Progenitor cell of endocrine pancreas (in vitro differentiated cells): ENCODE results near the gene NCAN. TPM values are rescaled to one million over a fixed set of nuclear protein-coding genes. Genes with fewer than 3 reads are reported as not detected.

Source experiments
- DNase-seq: peaks from one replicate; pipeline ENCODE4 v3.0.0; 2021; ENCODE audit warnings: low spot score; ENCODE audit not compliant: unreplicated experiment
- H3K27ac Mint-ChIP-seq: 2 replicates; pipeline ENCODE4 v1.8.0; 2021; ENCODE audit warnings: mild to moderate bottlenecking, moderate library complexity, mixed read lengths
- H3K27me3 Mint-ChIP-seq: 2 replicates; pipeline ENCODE4 v1.8.0; 2021; ENCODE audit warnings: mixed read lengths
- H3K36me3 Mint-ChIP-seq: 2 replicates; pipeline ENCODE4 v1.8.0; 2022; ENCODE audit warnings: mixed read lengths; ENCODE audit not compliant: insufficient read depth
- H3K4me1 Mint-ChIP-seq: 2 replicates; pipeline ENCODE4 v1.8.0; 2021; ENCODE audit warnings: low read depth, mixed read lengths
- H3K4me3 Mint-ChIP-seq: 2 replicates; pipeline ENCODE4 v1.8.0; 2021; ENCODE audit warnings: low read depth, mild to moderate bottlenecking, moderate library complexity, mixed read lengths
- H3K9me3 Mint-ChIP-seq: 2 replicates; pipeline ENCODE4 v1.8.0; 2021; ENCODE audit warnings: low read depth, mixed read lengths
- total RNA-seq: library from RNA; stranded (reverse); gene quantifications from 2 replicates; pipeline ENCODE4 v1.2.1, GENCODE V29; 2021
- TF ChIP-seq, protein P1 (sequence below): fragments of 200-600 bp; sonication (generic); IDR thresholded peaks from one replicate; pipeline ENCODE4 v1.5.0; 2021; ENCODE audit warnings: antibody characterized with exemption, mild to moderate bottlenecking; ENCODE audit not compliant: unreplicated experiment

Gene NCAN
- total RNA-seq, 1 donor from 2014 or later = 0.17 TPM

DNA sequence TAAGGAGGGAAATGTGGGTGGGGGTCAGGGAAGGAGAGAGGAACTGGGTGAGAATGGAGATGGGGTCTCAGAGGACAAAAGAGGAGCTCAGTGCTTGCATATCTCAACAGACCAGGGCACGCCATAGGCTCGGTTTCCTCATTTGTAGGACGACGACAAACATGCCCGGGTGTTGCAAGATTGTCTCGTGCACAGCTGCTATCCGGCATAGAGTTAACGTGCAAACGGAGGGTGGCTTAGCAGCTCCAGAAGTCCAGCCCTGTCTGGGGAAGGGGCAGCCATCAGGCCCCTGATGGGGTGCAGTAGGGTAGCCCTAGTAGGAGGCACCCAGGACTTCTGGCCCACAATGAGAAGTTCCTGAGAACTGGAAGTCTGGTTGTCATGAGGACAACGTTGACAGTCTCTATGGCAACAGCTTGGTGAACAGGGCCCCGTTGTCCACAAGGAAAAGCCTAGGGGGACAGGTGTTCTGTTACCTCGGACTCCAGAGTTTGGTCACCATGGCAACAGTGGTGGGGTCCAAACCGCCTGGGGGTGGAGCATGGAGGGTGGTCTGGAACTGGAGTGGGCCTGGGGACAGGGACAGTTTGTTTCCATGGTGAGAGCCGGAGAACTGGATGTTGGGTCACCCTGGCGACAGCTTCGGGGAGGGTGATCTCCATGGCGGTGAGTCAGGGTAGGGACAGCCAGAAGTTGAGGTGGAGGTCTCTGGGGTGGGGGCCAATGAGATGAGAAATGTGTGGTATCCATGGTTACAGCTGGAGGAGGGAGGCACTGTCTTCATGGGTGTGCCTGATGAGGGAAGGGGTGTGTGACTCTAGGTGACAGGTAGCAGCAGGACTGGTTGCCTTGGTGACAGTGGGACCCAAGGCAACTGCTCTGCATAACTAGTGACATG is 44.6 kb downstream of the NCAN start:
- H3K27me3 Mint-ChIP-seq = peaks cover 35% of the 10 kb centered on the region
- H3K9me3 Mint-ChIP-seq = no peaks in the 10 kb centered on the region
- H3K36me3 Mint-ChIP-seq = peaks cover 6% of the 10 kb centered on the region
- H3K27ac Mint-ChIP-seq = no peak overlapping the region
- TF ChIP-seq, protein P1, sequence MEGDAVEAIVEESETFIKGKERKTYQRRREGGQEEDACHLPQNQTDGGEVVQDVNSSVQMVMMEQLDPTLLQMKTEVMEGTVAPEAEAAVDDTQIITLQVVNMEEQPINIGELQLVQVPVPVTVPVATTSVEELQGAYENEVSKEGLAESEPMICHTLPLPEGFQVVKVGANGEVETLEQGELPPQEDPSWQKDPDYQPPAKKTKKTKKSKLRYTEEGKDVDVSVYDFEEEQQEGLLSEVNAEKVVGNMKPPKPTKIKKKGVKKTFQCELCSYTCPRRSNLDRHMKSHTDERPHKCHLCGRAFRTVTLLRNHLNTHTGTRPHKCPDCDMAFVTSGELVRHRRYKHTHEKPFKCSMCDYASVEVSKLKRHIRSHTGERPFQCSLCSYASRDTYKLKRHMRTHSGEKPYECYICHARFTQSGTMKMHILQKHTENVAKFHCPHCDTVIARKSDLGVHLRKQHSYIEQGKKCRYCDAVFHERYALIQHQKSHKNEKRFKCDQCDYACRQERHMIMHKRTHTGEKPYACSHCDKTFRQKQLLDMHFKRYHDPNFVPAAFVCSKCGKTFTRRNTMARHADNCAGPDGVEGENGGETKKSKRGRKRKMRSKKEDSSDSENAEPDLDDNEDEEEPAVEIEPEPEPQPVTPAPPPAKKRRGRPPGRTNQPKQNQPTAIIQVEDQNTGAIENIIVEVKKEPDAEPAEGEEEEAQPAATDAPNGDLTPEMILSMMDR = no peak
- DNase-seq = no peak
- H3K4me3 Mint-ChIP-seq = no peak overlapping the region
- H3K4me1 Mint-ChIP-seq = no peaks in the 10 kb centered on the region

DNA sequence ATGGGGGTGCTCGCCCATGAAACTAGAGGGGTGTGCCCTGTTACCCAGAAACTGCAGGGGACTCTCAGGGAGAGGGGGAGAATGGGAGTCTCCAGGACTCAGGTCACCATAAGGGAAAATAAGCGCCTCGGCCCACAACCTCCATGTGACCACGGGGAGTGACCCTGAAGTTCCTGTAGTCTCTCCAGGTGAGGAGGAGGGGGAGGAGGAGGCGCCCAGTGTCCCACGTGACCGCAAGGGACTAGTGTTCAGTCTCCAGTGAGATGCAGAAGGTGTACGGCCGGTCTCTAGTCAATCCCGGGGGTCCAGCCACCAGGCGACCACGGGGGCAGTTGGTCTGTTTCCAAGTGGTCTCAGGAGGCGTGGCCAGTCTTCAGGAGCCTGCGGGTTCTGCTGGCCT is 45.4 kb downstream of the NCAN start:
- Mint-ChIP-seq H3K9me3 (no peaks in the 10 kb centered on the region), H3K27ac (no peak overlapping the region), H3K4me1 (peaks cover 2% of the 10 kb centered on the region), H3K27me3 (peaks cover 32% of the 10 kb centered on the region), H3K36me3 (peaks cover 6% of the 10 kb centered on the region), H3K4me3 (no peak overlapping the region)
- TF ChIP-seq, protein P1 = no peak
- DNase-seq = no peak

GRCh38 chr19:19257836-19258588 is 46.3 kb downstream of the NCAN start:
- H3K27me3 Mint-ChIP-seq = peaks cover 32% of the 10 kb centered on the region
- TF ChIP-seq, protein P1 = no peak
- H3K36me3 Mint-ChIP-seq = peaks cover 6% of the 10 kb centered on the region
- no peak for DNase-seq
- no peaks in the 10 kb centered on the region for H3K9me3 Mint-ChIP-seq
- no peak overlapping the region for H3K4me3 Mint-ChIP-seq
- peaks cover 4% of the 10 kb centered on the region for H3K4me1 Mint-ChIP-seq
- no peak overlapping the region for H3K27ac Mint-ChIP-seq

GRCh38 chr19:19258589-19259338 is 47.0 kb downstream of the NCAN start:
- H3K27me3 Mint-ChIP-seq = peaks cover 37% of the 10 kb centered on the region
- DNase-seq = no peak
- peaks cover 4% of the 10 kb centered on the region for H3K4me1 Mint-ChIP-seq
- no peak overlapping the region for H3K4me3 Mint-ChIP-seq
- peaks cover 6% of the 10 kb centered on the region for H3K36me3 Mint-ChIP-seq
- H3K27ac Mint-ChIP-seq = no peak overlapping the region
- TF ChIP-seq, protein P1 = no peak
- no peaks in the 10 kb centered on the region for H3K9me3 Mint-ChIP-seq

DNA sequence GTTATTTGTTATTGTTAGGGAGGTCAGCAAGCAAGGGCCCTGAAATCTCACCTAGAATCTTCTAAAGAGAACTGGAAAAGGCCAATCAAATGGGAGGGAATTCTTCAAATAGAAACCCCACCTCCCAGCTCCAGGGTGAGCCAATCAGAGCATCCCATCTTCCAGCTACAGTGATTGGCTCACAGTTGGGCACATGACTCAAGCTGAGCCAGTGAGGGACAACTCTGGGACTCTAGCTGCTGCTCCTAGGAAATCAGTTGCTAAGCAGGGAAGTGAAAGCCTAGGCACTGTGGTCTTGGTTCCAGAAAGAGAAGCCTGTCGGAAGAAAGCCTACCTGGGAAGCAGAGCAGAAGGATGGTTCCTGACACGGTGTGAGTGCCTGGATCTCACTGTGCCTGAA is 48.0 kb downstream of the NCAN start:
- Mint-ChIP-seq H3K27me3 (peaks cover 42% of the 10 kb centered on the region), H3K9me3 (no peaks in the 10 kb centered on the region), H3K27ac (no peak overlapping the region), H3K36me3 (peaks cover 6% of the 10 kb centered on the region), H3K4me1 (peaks cover 4% of the 10 kb centered on the region), H3K4me3 (peak overlapping the region; percentile 11)
- TF ChIP-seq, protein P1 = no peak
- DNase-seq = no peak
